Nephron (organoid): ENCODE measurements around the gene TSPAN18.

Experiments used
- H3K27ac Mint-ChIP-seq, 3 experiments: 2 replicates each; pipeline ENCODE4 v1.8.0; 2020; ENCODE audit warnings: mixed read lengths in 3 of 3, mild to moderate bottlenecking in 2 of 3, moderate library complexity in 1 of 3
- H3K27me3 Mint-ChIP-seq: 2 replicates; pipeline ENCODE4 v1.8.0; 2021; ENCODE audit warnings: low read depth, mild to moderate bottlenecking, moderate library complexity, mixed read lengths
- H3K36me3 Mint-ChIP-seq: 2 replicates; pipeline ENCODE4 v1.8.0; 2020; ENCODE audit warnings: low read depth, mixed read lengths
- H3K4me1 Mint-ChIP-seq: 2 replicates; pipeline ENCODE4 v1.8.0; 2020; ENCODE audit warnings: mixed read lengths
- H3K4me3 Mint-ChIP-seq, 3 experiments: 2 replicates each; pipeline ENCODE4 v1.8.0; 2020; ENCODE audit warnings: mild to moderate bottlenecking in 3 of 3, mixed read lengths in 3 of 3, moderate library complexity in 2 of 3
- H3K9me3 Mint-ChIP-seq: 2 replicates; pipeline ENCODE4 v1.8.0; 2020; ENCODE audit warnings: mixed read lengths
- TF ChIP-seq, protein P1 (sequence below), 3 experiments: fragments of 200-600 bp; sonication (generic); IDR thresholded peaks; one replicate each; pipeline ENCODE4 v1.5.0; 2021; ENCODE audit warnings: antibody characterized with exemption in 3 of 3; ENCODE audit not compliant: unreplicated experiment in 3 of 3

TSPAN18 gene

DNA sequence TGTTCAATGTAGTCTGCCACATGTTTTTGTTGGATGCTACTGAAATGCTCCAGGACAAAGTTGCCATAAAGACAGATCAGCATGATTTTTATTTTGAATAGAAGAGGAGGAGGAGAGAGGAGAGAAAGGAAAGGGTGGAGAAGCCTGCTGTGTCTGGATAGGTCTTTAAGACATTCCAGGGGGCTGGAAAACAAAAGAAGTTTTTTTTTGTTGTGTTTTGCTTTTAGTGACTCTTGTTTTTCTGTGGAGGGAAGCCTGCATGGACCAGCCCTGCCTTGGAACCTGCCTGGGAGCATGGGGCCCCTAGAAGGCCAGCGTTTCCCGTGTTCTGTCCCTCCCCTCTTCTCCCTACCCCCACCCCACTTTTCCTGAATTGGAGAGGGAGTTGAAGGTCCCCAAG, 2.3 kb downstream of the TSPAN18 start:
- Mint-ChIP-seq H3K36me3 (no peaks in the 10 kb centered on the region), H3K9me3 (no peaks in the 10 kb centered on the region), H3K27me3 (peaks cover 21% of the 10 kb centered on the region), H3K4me3 (peak overlapping the region; percentile 88 to 92 (median 89)), H3K4me1 (peaks cover 71% of the 10 kb centered on the region), H3K27ac (peak overlapping the region; percentile 65 to 90 (median 76))
- TF ChIP-seq, protein P1, sequence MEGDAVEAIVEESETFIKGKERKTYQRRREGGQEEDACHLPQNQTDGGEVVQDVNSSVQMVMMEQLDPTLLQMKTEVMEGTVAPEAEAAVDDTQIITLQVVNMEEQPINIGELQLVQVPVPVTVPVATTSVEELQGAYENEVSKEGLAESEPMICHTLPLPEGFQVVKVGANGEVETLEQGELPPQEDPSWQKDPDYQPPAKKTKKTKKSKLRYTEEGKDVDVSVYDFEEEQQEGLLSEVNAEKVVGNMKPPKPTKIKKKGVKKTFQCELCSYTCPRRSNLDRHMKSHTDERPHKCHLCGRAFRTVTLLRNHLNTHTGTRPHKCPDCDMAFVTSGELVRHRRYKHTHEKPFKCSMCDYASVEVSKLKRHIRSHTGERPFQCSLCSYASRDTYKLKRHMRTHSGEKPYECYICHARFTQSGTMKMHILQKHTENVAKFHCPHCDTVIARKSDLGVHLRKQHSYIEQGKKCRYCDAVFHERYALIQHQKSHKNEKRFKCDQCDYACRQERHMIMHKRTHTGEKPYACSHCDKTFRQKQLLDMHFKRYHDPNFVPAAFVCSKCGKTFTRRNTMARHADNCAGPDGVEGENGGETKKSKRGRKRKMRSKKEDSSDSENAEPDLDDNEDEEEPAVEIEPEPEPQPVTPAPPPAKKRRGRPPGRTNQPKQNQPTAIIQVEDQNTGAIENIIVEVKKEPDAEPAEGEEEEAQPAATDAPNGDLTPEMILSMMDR (IDR thresholded peaks at IDR 0.05; ENCODE audit: unreplicated experiment in 3 of 3), result no peak

DNA sequence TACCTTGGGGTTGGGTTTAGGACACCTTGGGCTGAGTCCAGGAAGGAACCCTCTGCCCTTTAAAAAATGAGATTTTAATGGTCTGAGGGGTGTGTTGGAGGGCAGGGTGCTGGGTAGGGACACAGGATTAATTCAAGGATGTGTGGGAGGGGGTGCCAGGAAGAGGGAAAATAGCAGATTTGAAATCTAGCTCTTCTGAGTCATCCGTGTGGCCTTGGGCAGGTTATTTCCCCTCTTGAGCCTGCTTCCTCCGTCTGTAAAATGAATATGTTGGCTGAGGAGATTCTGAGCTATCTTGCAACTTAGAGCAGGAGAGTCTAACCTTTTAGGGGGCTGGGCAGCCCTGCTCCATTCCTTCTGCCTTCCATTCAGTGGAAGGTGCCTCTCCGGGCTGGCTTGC, 3.0 kb downstream of the TSPAN18 start:
- H3K4me3 Mint-ChIP-seq, result peak overlapping the region; percentile 57 to 92 (median 88)
- TF ChIP-seq, protein P1 (IDR thresholded peaks at IDR 0.05; ENCODE audit: unreplicated experiment in 3 of 3), result no peak
- H3K4me1 Mint-ChIP-seq, result peaks cover 77% of the 10 kb centered on the region
- no peaks in the 10 kb centered on the region for H3K36me3 Mint-ChIP-seq
- H3K27me3 Mint-ChIP-seq, result peaks cover 21% of the 10 kb centered on the region
- peak overlapping the region; percentile 65 to 76 (median 65) for H3K27ac Mint-ChIP-seq
- no peaks in the 10 kb centered on the region for H3K9me3 Mint-ChIP-seq

DNA sequence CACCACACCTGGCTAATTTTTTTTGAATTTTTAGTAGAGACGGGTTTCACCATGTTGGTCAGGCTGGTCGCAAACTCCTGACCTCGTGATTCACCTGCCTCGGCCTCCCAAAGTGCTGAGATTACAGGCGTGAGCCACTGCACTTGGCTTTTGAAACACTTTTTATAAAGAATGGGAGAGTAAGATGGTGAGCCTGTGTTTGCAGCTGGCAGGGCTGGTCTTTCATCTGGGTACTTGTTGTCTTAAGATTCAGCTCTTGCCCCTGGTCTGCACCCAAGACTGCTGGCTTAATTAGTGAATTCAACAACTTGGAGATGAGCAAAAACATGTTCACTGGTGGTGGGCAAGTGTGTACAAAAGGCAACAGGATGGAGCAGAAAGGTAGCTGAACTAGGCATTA, 4.0 kb downstream of the TSPAN18 start:
- H3K36me3 Mint-ChIP-seq, result no peaks in the 10 kb centered on the region
- TF ChIP-seq, protein P1 (IDR thresholded peaks at IDR 0.05; ENCODE audit: unreplicated experiment in 3 of 3), result no peak
- no peaks in the 10 kb centered on the region for H3K9me3 Mint-ChIP-seq
- peak overlapping the region in 2 of 3 experiments; percentile 26 to 29 for H3K4me3 Mint-ChIP-seq
- H3K27me3 Mint-ChIP-seq, result peaks cover 11% of the 10 kb centered on the region
- H3K27ac Mint-ChIP-seq, result peak overlapping the region in 2 of 3 experiments; percentile 73 to 86
- peaks cover 73% of the 10 kb centered on the region for H3K4me1 Mint-ChIP-seq

DNA sequence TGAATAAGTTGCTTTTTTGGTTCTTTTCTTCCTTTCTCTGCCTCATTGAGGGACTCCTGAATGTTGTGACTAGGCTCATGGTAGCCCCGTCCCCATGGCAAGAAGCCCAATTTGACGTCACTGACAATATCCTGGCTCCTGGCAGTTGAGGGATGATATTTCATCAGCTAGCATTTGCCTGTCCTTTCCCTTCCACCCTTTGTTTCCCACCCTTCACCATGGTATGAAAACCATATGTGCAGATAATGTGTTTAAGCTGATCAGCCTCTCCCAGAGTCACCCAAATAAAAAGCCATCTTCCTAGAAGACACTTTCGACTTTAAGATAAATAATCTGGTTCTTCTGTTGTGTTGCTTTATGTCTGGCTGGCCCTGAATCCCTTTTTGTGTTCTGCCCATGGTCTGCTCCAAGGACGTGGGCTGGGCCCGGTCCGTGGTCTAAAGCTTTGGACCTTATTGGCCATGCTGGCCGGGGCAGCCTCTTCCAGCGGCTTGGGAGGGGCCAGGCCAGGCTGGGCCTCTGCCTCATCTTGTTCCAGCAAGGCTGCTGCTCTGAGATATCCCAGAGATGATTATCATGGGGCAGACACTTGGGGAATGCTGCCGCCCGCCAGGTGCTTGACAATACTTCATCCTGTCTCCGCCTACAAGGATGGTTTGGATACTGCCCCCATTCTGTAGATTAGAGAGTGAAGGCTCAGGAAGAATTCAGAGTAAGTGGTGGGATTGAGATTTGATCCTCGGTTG, 5.1 kb downstream of the TSPAN18 start:
- H3K4me1 Mint-ChIP-seq, result peaks cover 74% of the 10 kb centered on the region
- H3K4me3 Mint-ChIP-seq, result peak overlapping the region in 2 of 3 experiments; percentile 15 to 65
- H3K36me3 Mint-ChIP-seq, result no peaks in the 10 kb centered on the region
- peaks cover 11% of the 10 kb centered on the region for H3K27me3 Mint-ChIP-seq
- H3K9me3 Mint-ChIP-seq, result no peaks in the 10 kb centered on the region
- TF ChIP-seq, protein P1 (IDR thresholded peaks at IDR 0.05; ENCODE audit: unreplicated experiment in 3 of 3), result no peak
- peak overlapping the region; percentile 73 to 86 (median 73) for H3K27ac Mint-ChIP-seq

DNA sequence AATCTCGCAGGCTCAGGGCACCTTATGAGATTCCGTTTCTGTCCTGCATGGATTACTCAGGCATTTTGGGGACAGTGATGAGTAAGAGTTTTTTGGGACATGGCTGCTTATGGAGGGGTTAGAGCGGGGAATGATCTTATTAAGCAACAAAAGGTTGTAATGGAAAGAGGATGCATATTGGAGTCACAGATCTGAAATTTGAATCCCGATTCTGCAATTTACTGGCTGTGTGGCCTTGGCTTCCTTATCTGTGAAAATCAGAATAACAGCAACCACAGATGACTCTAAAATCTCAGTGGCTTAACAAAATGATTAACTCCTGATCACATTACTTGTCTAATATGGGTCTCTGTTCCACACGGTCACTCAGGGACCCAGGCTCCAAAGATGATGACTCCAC, 5.8 kb downstream of the TSPAN18 start:
- TF ChIP-seq, protein P1 (IDR thresholded peaks at IDR 0.05; ENCODE audit: unreplicated experiment in 3 of 3), result no peak
- H3K27me3 Mint-ChIP-seq, result peaks cover 11% of the 10 kb centered on the region
- peaks cover 80% of the 10 kb centered on the region for H3K4me1 Mint-ChIP-seq
- H3K36me3 Mint-ChIP-seq, result no peaks in the 10 kb centered on the region
- peak overlapping the region in 2 of 3 experiments; percentile 2 to 73 for H3K27ac Mint-ChIP-seq
- no peaks in the 10 kb centered on the region for H3K9me3 Mint-ChIP-seq
- no peak overlapping the region for H3K4me3 Mint-ChIP-seq

DNA sequence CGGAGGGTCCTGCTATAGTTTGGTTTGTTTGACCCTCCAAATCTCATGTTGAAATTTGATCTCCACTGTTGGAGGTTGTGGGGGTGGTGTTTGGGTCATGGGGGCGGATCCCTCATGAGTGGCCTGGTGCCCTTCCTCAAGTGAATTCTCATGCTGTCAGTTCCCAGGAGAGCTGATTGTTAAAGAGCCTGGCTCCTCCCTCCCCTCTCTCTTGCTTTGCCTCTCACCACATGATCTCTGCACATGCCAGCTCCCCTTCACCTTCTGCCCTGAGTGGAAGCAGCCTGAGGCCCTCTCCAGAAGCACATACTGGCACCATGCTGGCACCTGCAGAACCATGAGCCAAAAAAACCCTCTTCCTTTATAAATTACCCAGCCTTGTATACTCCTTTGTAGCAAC, 7.1 kb downstream of the TSPAN18 start:
- H3K4me3 Mint-ChIP-seq, result no peak overlapping the region
- H3K36me3 Mint-ChIP-seq, result peaks cover 4% of the 10 kb centered on the region
- TF ChIP-seq, protein P1 (IDR thresholded peaks at IDR 0.05; ENCODE audit: unreplicated experiment in 3 of 3), result no peak
- peaks cover 79% of the 10 kb centered on the region for H3K4me1 Mint-ChIP-seq
- H3K27ac Mint-ChIP-seq, result peak overlapping the region in 2 of 3 experiments; percentile 38 to 62
- H3K27me3 Mint-ChIP-seq, result peaks cover 8% of the 10 kb centered on the region
- no peaks in the 10 kb centered on the region for H3K9me3 Mint-ChIP-seq
